Activated T-helper 1 cell treated with anti-CD3 and anti-CD28 coated beads, Interleukin-2, amount 50 U/mL, for 16 hours (primary cell): Measurements from ENCODE around the gene LRRC56.
"Not testable (repeated sequence)": the region's sequence is repeated elsewhere in the genome, so short reads cannot be mapped to it uniquely, and the experiment has no call there.

Experiments used
- DNase-seq, 2 donors: peaks; one replicate each; pipeline ENCODE4 v3.0.0-alpha.2; 2020; ENCODE audit warnings: low read depth in 1 of 2, low spot score in 1 of 2

LRRC56 gene

GRCh38 chr11:501683-502287, 35.5 kb upstream of the LRRC56 start:
- DNase-seq, result no peak

- DNase-seq, result no peak
These were observed 34.8 kb upstream of the LRRC56 start for GRCh38 chr11:502288-503178.

GRCh38 chr11:503179-503981, 33.9 kb upstream of the LRRC56 start:
- DNase-seq, result no peak

DNA sequence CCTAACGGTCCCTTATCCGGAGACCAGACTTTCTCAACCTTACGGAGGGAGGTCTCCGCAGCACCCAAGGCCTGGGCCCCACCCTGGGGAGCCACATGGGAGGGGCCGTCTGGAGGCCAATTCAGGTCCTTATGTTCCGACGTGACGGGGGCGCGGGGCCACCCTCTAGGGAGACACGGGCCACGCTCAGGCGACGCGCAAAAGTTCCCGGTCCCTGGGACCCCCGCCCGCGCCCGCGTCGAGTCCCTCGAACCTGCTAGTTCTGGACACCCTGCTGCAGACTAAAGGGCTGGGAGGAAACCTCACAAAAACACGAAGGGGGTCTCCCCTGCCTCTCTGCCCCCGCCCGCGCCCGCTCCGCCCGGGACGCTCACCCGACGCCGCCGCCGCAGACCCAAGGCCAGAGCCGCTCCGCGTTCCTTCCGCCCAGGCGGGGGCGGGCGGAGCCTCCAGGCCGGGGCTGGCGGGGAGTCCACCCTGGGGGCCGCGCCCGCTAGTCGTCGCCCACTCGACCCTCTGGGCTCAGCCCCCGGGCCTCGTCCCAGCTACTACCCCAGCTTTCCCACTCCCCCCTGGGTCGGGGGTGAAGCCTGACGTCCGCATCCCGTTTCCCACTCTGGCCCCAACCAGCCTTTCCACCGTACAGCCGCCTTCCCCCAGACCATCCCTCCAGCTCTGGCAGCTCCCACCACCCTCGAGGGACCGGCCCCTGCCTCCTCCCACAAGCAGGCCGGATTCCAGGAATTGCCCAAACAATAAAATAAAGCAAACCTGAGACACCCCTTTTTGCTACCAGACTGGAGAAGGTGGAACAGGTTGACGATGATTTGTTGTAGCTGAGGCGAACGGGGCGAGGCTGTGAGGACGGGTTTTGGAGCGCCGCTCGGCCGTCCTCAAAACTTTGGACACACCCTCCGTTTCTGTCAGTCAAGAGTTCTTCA, 33.0 kb upstream of the LRRC56 start:
- no peak for DNase-seq

- no peak for DNase-seq
These were observed 32.4 kb upstream of the LRRC56 start for GRCh38 chr11:504994-505344.

DNA sequence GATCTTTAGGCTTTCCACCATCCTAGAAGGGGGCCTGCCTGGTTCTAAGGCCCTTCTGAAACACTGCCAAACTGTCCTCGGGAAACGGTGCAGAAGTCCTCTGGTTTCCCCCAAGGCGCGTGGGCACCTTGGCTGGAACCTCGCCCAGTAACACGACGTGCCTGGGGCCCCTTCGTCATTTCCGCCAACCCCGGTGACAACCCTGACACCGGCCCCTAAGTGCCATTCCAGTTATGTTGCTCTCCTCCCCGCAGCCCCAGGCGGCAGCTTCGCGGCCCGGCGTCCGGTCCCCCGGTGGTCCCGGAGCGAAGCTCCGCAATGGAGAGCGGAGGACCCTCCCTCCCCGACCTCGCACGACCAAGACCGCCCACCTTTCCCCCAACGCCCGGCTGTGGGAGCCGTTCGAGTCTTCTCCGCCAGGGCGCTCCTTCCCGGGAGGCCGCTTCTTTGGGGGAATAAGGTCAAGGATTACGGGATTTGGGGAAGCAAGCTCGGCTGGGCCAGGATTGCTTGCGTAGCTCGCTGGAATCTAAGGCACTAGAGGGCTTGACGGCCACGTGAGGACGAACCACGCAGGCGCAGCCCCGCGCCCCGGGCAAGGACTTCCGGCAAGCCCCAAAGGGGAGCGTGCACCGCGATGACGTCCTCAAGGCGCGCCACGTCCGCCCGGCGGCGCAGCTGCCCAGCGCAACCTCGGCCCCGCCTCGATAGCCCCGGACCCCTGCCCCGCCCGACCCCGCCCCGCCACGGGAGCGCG, 30.9 kb upstream of the LRRC56 start:
- DNase-seq, result peak; percentile 94 to 95

DNA sequence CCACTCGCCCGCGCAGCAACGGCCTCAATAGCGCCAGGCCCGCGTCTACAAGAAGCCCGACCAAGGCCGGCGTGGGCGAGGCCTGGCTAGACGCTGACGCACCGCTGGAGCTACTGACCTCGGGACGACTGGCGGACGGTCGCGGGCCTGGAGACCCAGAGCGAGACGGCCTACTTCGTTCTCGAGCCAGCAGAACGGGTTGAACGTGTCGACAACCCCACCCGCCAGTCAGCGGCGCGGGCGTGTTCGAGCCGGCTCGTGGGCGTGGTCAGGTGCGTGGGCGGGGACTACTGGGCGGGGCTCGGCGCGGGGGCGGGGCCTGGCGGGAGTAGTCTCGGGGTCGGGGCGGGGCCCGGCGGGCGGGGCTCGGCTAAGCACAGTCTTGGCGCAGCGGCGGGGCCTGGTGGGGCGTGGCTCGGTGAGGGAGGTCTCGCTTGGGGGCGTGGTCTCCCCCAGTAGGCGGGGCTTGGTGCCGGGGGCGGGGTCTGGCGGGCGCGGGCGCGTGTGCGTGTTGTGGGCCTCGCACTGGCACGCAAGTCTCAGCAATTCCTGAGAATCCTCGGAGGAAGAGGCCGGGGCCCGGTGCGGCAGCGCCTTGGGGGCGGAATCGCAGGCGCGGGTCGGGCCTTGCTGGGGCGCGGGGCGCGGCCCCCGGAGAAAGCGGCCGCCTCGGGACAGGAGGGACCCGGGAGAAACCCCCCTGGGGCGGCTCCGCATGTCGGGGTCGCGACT, 30.2 kb upstream of the LRRC56 start, which contains the start of gene RNH1:
Gene RNH1, minus strand, starts transcription at position 248 of the 732 bp plus-strand sequence. CDS start 5,080 bp downstream, outside the sequence.
- DNase-seq, result peak; percentile 99 to 100

DNA sequence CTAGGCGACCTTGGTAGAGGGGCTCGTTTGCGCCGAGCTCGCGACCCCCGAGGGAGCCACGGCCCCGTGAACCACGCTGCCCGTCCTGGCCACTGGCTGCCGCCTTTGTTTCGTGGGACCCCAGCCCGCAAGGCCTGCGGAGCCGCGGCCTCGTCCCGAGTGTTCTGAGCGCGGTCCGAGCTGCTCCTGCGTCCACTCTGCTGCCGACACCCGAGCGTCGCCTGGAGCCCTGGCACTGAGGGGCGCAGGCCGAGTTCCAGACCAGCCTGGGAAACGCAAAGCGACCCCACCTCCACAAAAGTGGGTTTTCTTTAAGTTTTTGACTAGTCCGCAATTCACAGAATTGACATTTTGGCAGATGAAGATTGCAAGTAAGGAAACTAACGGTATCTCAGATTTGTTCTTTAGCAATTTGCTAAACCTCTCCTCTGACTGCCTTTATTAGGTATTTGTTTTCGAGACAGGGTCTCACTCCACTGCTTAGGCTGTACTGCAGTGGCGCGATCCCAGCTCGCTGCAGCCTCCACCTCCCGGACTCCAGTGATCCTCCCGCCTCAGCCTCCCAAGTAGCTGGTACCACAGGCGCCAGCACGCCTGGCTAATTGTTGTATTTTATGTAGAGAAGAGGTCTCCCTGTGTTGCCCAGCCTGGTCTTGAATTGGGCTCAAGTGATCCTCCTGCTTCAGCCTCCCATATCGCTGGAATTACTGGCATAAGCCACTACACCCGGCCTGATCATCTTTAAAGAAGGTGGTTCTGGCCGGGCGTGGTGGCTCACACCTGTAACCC, 29.4 kb upstream of the LRRC56 start:
- DNase-seq, result no peak

- DNase-seq, result no peak
These were observed 28.4 kb upstream of the LRRC56 start for GRCh38 chr11:508956-509355.

DNA sequence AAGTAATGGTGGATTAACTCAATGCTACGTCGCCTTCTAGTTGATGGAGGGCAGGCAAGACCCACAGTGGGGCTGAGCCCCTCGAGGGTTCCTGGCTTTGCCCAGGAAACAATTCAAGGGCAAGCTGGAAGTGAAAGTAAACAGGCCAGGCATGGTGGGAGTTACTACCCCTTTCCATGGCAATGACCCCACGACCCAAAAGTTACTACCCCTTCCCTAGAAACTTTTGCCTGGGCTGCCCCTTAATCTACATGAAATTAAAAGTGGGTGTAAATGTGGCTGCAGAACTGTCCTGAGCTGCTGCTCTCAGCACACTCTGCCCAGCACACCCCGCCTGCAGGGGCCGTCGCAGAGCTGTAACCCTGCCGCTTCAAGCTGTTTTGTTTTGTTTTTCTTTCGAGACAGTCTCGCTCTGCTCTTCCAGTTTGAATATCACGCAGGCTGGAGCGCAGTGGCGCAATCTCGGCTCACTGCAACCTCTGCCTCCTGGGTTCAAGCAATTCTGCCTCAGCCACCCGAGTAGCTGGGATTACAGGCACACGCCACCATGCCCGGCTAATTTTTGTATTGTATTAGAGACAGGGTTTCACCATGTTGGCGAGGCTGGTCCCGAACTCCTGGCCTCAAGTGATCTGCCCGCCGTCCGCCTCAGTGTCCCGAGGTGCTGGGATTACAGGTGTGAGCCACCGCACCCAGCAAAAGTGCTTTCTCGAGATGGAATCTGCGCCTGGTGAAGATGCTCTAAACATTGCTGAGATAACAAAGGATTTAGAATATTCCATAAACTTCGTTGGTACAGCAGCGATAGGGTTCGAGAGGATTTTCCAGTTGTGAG, 24.3 kb upstream of the LRRC56 start:
- DNase-seq, result no peak

DNA sequence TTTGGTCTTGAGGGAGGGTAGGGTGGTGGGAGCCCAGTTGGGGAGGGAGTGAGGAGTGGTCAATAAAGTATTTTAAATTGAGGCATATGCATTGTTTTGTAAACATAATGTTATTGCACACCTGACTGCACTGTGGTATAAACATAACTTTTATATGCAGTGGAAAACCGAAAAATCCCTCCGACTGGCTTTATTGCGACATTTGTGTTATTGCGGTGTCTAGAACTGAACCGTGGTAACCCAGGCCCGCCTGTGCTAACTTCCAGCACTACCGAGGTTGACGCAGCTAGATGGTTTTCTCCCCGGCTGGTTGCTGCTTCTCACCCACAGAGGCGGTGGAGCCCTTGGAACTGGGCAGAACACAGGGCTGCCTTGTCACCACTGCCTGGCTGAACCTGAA, 22.7 kb upstream of the LRRC56 start:
- DNase-seq, result no peak

DNA sequence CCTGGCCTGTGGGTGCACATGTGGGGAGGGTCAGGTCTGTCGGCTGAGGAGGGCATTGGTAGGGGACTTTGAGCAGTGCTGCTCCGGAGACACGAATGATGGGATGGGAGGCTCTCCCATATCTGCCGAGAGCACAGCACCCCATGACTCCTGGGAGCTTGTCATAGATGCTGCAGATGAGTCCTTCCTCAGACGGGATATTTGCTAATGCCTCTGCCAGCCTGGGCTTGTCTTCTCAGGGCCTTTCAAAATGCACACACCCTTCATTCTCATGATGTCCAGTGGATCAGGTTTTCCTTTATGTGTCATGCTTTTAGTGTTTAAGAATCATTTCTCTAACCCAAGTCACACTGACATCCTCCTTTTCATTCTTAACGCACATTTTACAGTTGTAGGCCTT, 22.2 kb upstream of the LRRC56 start:
- DNase-seq, result no peak

DNA sequence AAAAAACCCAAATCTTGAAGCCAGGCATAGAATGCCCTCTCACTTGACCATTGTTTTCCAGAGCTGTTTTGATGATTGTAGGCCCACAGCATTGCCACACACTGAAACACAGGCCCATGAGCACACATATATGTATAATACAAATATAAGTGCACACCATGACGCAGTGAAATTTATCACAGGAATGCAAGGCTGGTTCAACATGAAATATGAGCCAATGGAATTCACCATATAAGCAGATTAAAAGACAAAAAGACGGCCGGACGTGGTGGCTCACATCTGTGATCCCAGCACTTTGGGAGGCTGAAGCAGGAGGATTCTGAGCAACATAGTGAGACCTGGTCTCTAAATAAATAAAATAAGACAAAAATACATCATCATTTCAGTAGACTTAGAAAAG, 20.9 kb upstream of the LRRC56 start:
- no peak for DNase-seq

DNA sequence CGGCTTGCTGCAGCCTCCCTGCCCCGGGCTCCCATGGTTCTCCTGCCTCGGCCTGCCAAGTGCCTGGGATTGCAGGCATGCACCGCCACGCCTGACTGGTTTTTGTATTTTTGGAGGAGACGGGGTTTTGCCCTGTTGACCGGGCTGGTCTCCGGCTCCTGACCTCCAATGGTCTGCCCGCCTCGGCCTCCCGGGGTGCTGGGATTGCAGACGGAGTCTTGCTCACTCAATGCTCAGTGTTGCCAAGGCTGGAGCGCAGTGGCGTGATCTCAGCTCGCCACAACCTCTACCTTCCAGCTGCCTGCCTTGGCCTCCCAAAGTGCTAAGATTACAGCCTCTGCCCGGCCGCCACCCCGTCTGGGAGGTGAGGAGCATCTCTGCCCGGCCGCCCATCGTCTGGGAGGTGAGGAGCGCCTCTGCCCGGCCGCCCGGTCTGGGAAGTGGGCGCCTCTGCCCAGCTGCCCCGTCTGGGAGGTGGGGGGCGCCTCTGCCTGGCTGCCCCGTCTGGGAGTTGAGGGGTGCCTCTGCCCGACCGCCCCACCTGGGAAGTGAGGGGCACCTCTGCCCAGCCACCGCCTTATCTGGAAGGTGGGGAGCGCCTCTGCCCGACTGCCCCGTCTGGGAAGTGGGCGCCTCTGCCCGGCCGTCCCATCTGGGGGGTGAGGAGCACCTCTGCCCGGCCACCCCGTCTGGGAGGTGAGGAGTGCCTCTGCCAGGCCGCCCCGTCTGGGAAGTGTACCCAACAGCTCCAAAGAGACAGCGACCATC, 20.2 kb upstream of the LRRC56 start:
- not testable (repeated sequence) for DNase-seq

GRCh38 chr11:518463-519202, 18.7 kb upstream of the LRRC56 start:
- peak; percentile 74 to 89 for DNase-seq
